Hepatocyte (in vitro differentiated cells): ENCODE results near the gene OXER1. TPM values are rescaled to one million over a fixed set of nuclear protein-coding genes. Genes with fewer than 3 reads are reported as not detected.

Source experiments
- DNase-seq: peaks from one replicate; pipeline ENCODE4 v3.0.0-alpha.2; 2016; ENCODE audit warnings: low spot score
- H2AFZ ChIP-seq: fragments of 200-600 bp; sonication (generic); 2 replicates; pipeline ENCODE4 v1.6.0; 2016; ENCODE audit warnings: antibody characterized with exemption, mild to moderate bottlenecking
- H3K27ac ChIP-seq: fragments of 200-600 bp; sonication (generic); 2 replicates; pipeline ENCODE4 v1.5.1; 2016; ENCODE audit warnings: mild to moderate bottlenecking
- H3K27me3 ChIP-seq: fragments of 200-600 bp; sonication (generic); 2 replicates; pipeline ENCODE4 v1.6.1; 2016
- H3K36me3 ChIP-seq: fragments of 200-600 bp; sonication (generic); replicated peaks from 2 replicates; pipeline ENCODE4 v1.5.1; 2016; ENCODE audit warnings: low read depth; ENCODE audit not compliant: insufficient read depth
- H3K4me1 ChIP-seq: fragments of 200-600 bp; sonication (generic); 2 replicates; pipeline ENCODE4 v1.5.1; 2016; ENCODE audit warnings: mild to moderate bottlenecking, moderate library complexity; ENCODE audit not compliant: insufficient read depth
- H3K4me2 ChIP-seq: fragments of 200-600 bp; sonication (generic); 2 replicates; pipeline ENCODE4 v1.6.0; 2016
- H3K4me3 ChIP-seq: fragments of 200-600 bp; sonication (generic); 2 replicates; pipeline ENCODE4 v1.5.1; 2016; ENCODE audit warnings: mild to moderate bottlenecking
- H3K79me2 ChIP-seq: fragments of 200-600 bp; sonication (generic); 2 replicates; pipeline ENCODE4 v1.6.0; 2017; ENCODE audit warnings: mild to moderate bottlenecking
- H3K9me2 ChIP-seq: fragments of 200-600 bp; sonication (generic); replicated peaks from 2 replicates; pipeline ENCODE4 v1.6.0; 2017; ENCODE audit warnings: mild to moderate bottlenecking; ENCODE audit not compliant: insufficient read depth
- H3K9me3 ChIP-seq: fragments of 200-600 bp; sonication (generic); 2 replicates; pipeline ENCODE4 v1.5.1; 2016; ENCODE audit warnings: low read depth, mild to moderate bottlenecking
- H4K20me1 ChIP-seq: fragments of 200-600 bp; sonication (generic); 2 replicates; pipeline ENCODE4 v1.6.0; 2016; ENCODE audit warnings: mild to moderate bottlenecking; ENCODE audit not compliant: insufficient read depth, poor library complexity, severe bottlenecking
- EZH2 ChIP-seq: fragments of 200-600 bp; sonication (generic); IDR thresholded peaks from 2 replicates; pipeline ENCODE4 v1.6.1; 2016; ENCODE audit warnings: antibody characterized with exemption, mild to moderate bottlenecking, borderline replicate concordance
- EZH2phosphoT487 ChIP-seq: fragments of 200-600 bp; sonication (generic); IDR thresholded peaks from one replicate; pipeline ENCODE4 v1.6.1; 2018; ENCODE audit warnings: antibody characterized with exemption, mild to moderate bottlenecking, low read depth, moderate library complexity; ENCODE audit not compliant: unreplicated experiment, severe bottlenecking
- WGBS: methylation state at CpG from one replicate; pipeline ENCODE4 v1.1.6; 2016; ENCODE audit warnings: low lambda C conversion rate; ENCODE audit errors: missing lambda C conversion rate; 5-methylcytosine and 5-hydroxymethylcytosine counted together
- polyA plus RNA-seq: library from polyadenylated mRNA; unstranded; fragments of >200 nt; fragmentation: Nextera tagmentation; extraction: Ambion mirVana; gene quantifications from 2 replicates; pipeline ENCODE4 v1.2.1, GENCODE V29; 2016
- total RNA-seq: library from RNA; depleted of rRNA; stranded (reverse); fragments of >200 nt; gene quantifications from 2 replicates; pipeline ENCODE4 v1.2.3, GENCODE V29; 2014
- TF ChIP-seq, protein P1 (sequence below): fragments of 200-600 bp; sonication (generic); IDR thresholded peaks from 2 replicates; pipeline ENCODE4 v1.5.1; 2016; ENCODE audit warnings: antibody characterized with exemption, mild to moderate bottlenecking; ENCODE audit not compliant: poor library complexity

The OXER1 gene
- total and polyA plus RNA-seq, 2 experiments from 2014 or later, result 5.1 to 9.5 TPM

DNA sequence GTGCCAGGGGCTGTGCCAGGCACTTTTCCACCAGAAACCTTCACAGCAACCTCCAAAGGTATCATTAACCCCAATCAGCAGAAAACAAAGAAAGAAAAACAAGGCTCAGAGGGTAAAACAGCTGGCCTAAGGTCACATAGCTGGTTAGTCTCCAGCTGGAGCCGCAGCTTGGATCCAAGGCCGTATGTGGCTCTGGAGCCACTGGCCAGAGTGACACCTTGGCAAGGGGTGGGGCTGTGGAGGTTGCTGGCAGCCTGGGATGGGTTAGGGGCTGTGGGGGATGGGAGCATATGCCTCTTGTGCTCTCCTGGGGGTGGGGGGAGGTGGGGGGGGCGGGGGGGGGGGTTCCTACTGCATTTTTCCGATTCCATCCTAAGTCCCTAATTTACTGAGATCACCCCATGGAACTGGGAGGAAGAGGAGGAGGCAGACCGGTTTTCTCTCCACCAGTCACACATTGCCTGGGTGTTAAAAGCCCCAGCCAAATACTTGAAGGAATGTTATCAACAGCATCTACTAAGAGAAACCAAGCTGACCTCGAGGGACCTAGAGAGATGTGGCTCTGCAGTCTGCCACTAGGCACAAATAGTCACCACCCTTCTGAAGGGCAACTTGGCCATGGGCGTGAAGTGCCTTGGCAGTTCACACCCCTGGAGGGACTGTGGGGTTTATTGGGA, 20.4 kb upstream of the OXER1 start:
- Histone ChIP-seq H3K79me2 (no peaks in the 10 kb centered on the region), H3K4me1 (peaks cover 22% of the 10 kb centered on the region), H3K4me3 (no peak overlapping the region), H3K27ac (peak overlapping the region; percentile 68), H2AFZ (no peak overlapping the region), H3K4me2 (no peak overlapping the region), H3K9me2 (no peaks in the 10 kb centered on the region), H3K36me3 (no peaks in the 10 kb centered on the region), H4K20me1 (no peaks in the 10 kb centered on the region), H3K9me3 (no peaks in the 10 kb centered on the region), H3K27me3 (no peaks in the 10 kb centered on the region)
- no peak for DNase-seq
- 62% methylated on average over 6 of the region's 7 CpGs for WGBS
- TF ChIP-seq EZH2phosphoT487 (no peak), EZH2 (no peak)
- TF ChIP-seq, protein P1, sequence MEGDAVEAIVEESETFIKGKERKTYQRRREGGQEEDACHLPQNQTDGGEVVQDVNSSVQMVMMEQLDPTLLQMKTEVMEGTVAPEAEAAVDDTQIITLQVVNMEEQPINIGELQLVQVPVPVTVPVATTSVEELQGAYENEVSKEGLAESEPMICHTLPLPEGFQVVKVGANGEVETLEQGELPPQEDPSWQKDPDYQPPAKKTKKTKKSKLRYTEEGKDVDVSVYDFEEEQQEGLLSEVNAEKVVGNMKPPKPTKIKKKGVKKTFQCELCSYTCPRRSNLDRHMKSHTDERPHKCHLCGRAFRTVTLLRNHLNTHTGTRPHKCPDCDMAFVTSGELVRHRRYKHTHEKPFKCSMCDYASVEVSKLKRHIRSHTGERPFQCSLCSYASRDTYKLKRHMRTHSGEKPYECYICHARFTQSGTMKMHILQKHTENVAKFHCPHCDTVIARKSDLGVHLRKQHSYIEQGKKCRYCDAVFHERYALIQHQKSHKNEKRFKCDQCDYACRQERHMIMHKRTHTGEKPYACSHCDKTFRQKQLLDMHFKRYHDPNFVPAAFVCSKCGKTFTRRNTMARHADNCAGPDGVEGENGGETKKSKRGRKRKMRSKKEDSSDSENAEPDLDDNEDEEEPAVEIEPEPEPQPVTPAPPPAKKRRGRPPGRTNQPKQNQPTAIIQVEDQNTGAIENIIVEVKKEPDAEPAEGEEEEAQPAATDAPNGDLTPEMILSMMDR, result no peak

DNA sequence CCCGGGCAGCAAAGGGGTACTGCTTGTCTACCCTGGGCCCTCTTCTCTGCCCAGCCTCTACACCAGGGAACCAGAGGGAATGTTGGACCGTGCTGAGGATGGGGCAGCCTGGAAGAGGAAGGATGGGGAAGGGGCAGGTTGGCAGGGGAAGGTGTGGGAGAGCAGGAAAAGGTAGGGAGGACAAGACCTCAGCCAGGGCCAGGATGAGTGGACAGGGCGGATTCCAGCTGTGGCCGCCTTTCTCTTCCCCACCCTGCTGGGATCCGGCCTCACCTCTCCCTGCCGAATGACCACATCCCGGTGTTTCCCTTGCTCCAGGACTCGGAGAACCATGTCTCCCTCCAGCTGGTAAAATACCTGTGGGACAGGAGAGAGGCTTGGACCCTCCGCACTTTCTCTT, 19.6 kb upstream of the OXER1 start:
- H2AFZ ChIP-seq, result no peak overlapping the region
- H4K20me1 ChIP-seq, result no peaks in the 10 kb centered on the region
- 95% methylated on average over 9 of the region's 9 CpGs for WGBS
- H3K27ac ChIP-seq, result no peak overlapping the region
- no peaks in the 10 kb centered on the region for H3K9me3 ChIP-seq
- no peaks in the 10 kb centered on the region for H3K9me2 ChIP-seq
- peaks cover 18% of the 10 kb centered on the region for H3K4me1 ChIP-seq
- H3K27me3 ChIP-seq, result no peaks in the 10 kb centered on the region
- TF ChIP-seq EZH2 (no peak), EZH2phosphoT487 (no peak)
- TF ChIP-seq, protein P1, result no peak
- no peaks in the 10 kb centered on the region for H3K36me3 ChIP-seq
- H3K4me2 ChIP-seq, result no peak overlapping the region
- H3K4me3 ChIP-seq, result no peak overlapping the region
- no peaks in the 10 kb centered on the region for H3K79me2 ChIP-seq
- DNase-seq, result no peak

DNA sequence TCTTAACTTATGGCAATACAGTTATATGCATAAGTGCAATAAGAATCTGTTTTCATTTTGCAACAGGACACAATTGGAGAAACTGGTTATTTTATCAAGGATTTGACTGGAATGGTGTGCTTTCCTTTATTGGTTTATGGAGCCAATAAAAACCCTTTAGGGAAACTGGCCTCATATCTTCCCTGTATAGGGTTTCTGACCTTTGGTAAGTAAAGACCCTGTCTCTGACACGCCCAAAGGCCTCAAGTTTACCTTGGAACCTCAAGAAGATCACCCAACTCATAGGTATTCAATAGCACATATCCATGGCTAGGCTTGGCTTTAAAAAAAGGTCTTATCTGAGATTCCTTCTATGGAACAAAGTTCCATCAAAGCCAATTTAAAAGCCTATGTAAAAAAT, 17.2 kb upstream of the OXER1 start:
- peak; percentile 7 for DNase-seq
- no peaks in the 10 kb centered on the region for H3K79me2 ChIP-seq
- H3K4me1 ChIP-seq, result peaks cover 9% of the 10 kb centered on the region
- H3K9me3 ChIP-seq, result no peaks in the 10 kb centered on the region
- no peak overlapping the region for H3K4me3 ChIP-seq
- no peak for TF ChIP-seq EZH2
- no peak for TF ChIP-seq EZH2phosphoT487
- TF ChIP-seq, protein P1, result no peak
- H3K36me3 ChIP-seq, result no peaks in the 10 kb centered on the region
- no peaks in the 10 kb centered on the region for H3K9me2 ChIP-seq
- no peaks in the 10 kb centered on the region for H4K20me1 ChIP-seq
- no peaks in the 10 kb centered on the region for H3K27me3 ChIP-seq
- H2AFZ ChIP-seq, result no peak overlapping the region
- no peak overlapping the region for H3K4me2 ChIP-seq
- no peak overlapping the region for H3K27ac ChIP-seq
- WGBS, result 83% methylated on average over 1 of the region's 1 CpG
